NCI-H2029 treated with DMSO at 0.1 percent for 48 hours (cell line): ENCODE measurements around the gene UNC45B.
"Not testable (repeated sequence)": the region's sequence is repeated elsewhere in the genome, so short reads cannot be mapped to it uniquely, and the experiment has no call there.

Experiments
- DNase-seq: peaks from one replicate; lab custom pipeline; 2025; lab: John Stamatoyannopoulos, UW

Gene UNC45B

GRCh38 chr17:35142467-35142796 lies 5.2 kb upstream of the UNC45B start:
- no peak for DNase-seq

GRCh38 chr17:35144840-35145239 lies 2.8 kb upstream of the UNC45B start:
- DNase-seq = no peak

GRCh38 chr17:35146214-35146833 lies 1.3 kb upstream of the UNC45B start:
- no peak for DNase-seq

GRCh38 chr17:35148144-35148543 lies 527 bp downstream of the UNC45B start:
- no peak for DNase-seq

- DNase-seq = no peak
Measured at GRCh38 chr17:35149941-35150340, 2.3 kb downstream of the UNC45B start.

GRCh38 chr17:35151080-35151479 lies 3.5 kb downstream of the UNC45B start:
- DNase-seq = not testable (repeated sequence)

GRCh38 chr17:35152421-35153140 lies 5.0 kb downstream of the UNC45B start:
- DNase-seq = no peak

- no peak for DNase-seq
Measured at GRCh38 chr17:35154196-35155165, 6.9 kb downstream of the UNC45B start.

GRCh38 chr17:35155246-35155645 lies 7.6 kb downstream of the UNC45B start:
- no peak for DNase-seq

GRCh38 chr17:35159940-35160339 lies 12.3 kb downstream of the UNC45B start:
- DNase-seq = no peak

- DNase-seq = no peak
Measured at GRCh38 chr17:35160354-35161201, 13.0 kb downstream of the UNC45B start.

- no peak for DNase-seq
Measured at GRCh38 chr17:35161281-35161761, 13.7 kb downstream of the UNC45B start.

GRCh38 chr17:35162755-35163154 lies 15.1 kb downstream of the UNC45B start:
- no peak for DNase-seq

- no peak for DNase-seq
Measured at GRCh38 chr17:35163886-35164285, 16.3 kb downstream of the UNC45B start.

- DNase-seq = no peak
Measured at GRCh38 chr17:35164716-35165115, 17.1 kb downstream of the UNC45B start.

GRCh38 chr17:35166526-35166925 lies 18.9 kb downstream of the UNC45B start:
- DNase-seq = no peak

- no peak for DNase-seq
Measured at GRCh38 chr17:35167046-35167445, 19.4 kb downstream of the UNC45B start.

GRCh38 chr17:35167666-35168065 lies 20.0 kb downstream of the UNC45B start:
- DNase-seq = no peak

- no peak for DNase-seq
Measured at GRCh38 chr17:35169835-35170363, 22.3 kb downstream of the UNC45B start.

GRCh38 chr17:35170968-35171771 lies 23.6 kb downstream of the UNC45B start:
- no peak for DNase-seq

GRCh38 chr17:35171834-35172233 lies 24.2 kb downstream of the UNC45B start:
- no peak for DNase-seq
